CD4-positive, alpha-beta T cell (primary cell): Measurements from ENCODE around the gene ATP2B3. TPM values are rescaled to one million over a fixed set of nuclear protein-coding genes. Genes with fewer than 3 reads are reported as not detected.

Experiments used
- ATAC-seq: fragments of 200-7000 bp; cut with Tn5 transposase; one replicate; pipeline ENCODE4 v1.10.0; 2022; ENCODE audit warnings: mild to moderate bottlenecking; ENCODE audit not compliant: poor library complexity
- CTCF ChIA-PET: fragments of 350-600 bp; sonication (Branson Sonifier 250); formaldehyde crosslinking; loops from one replicate; lab custom pipeline; 2021; ENCODE audit warnings: antibody characterized with exemption, inconsistent platforms; lab: Charles Lee
- POLR2A ChIA-PET: fragments of 350-600 bp; sonication (Branson Sonifier 250); formaldehyde crosslinking; loops from one replicate; lab custom pipeline; 2021; ENCODE audit warnings: antibody characterized with exemption, inconsistent platforms; lab: Charles Lee
- DNase-seq, 14 experiments: peaks; one replicate each; pipeline ENCODE4 v3.0.0-alpha.2; 2013 to 2020; ENCODE audit warnings: mixed read lengths in 2 of 14
- H3K27ac ChIP-seq, 2 donors: one replicate each; pipeline versions ENCODE4 v1.5.1 to v1.7.0; 2013; ENCODE audit warnings: low read length in 2 of 2, low read depth in 1 of 2, mild to moderate bottlenecking in 1 of 2
- H3K27me3 ChIP-seq, 2 experiments: 1 replicate in 1 of 2; 2 replicates in 1 of 2; pipeline versions ENCODE4 v1.6.1 to v1.7.0; 2013; ENCODE audit warnings: low read length in 2 of 2, control low read depth in 1 of 2, mild to moderate bottlenecking in 1 of 2, moderate library complexity in 1 of 2; ENCODE audit not compliant: insufficient read depth in 2 of 2, control insufficient read depth in 1 of 2
- H3K36me3 ChIP-seq: one replicate; pipeline ENCODE4 v1.6.1; 2013; ENCODE audit warnings: low read length, control low read depth; ENCODE audit not compliant: insufficient read depth
- H3K4me1 ChIP-seq: one replicate; pipeline ENCODE4 v1.6.1; 2013; ENCODE audit warnings: low read length, control low read depth; ENCODE audit not compliant: insufficient read depth
- H3K4me3 ChIP-seq: one replicate; pipeline ENCODE4 v1.5.1; 2013; ENCODE audit warnings: mild to moderate bottlenecking, low read length, moderate library complexity
- H3K9me3 ChIP-seq, 2 experiments: 1 replicate in 1 of 2; 2 replicates in 1 of 2; pipeline versions ENCODE4 v1.6.1 to v1.7.0; 2013; ENCODE audit warnings: low read length in 2 of 2, mild to moderate bottlenecking in 2 of 2, control low read depth in 1 of 2, moderate library complexity in 1 of 2; ENCODE audit not compliant: control insufficient read depth in 1 of 2, insufficient read depth in 1 of 2
- H3K27ac Mint-ChIP-seq: one replicate; pipeline ENCODE4 v1.8.0; 2020; ENCODE audit warnings: mixed read lengths
- H3K27me3 Mint-ChIP-seq: one replicate; pipeline ENCODE4 v1.8.0; 2021; ENCODE audit warnings: mixed read lengths
- H3K36me3 Mint-ChIP-seq: one replicate; pipeline ENCODE4 v1.8.0; 2021; ENCODE audit warnings: low read depth, mixed read lengths
- H3K4me1 Mint-ChIP-seq: one replicate; pipeline ENCODE4 v1.8.0; 2021; ENCODE audit warnings: low read depth, mixed read lengths
- H3K4me3 Mint-ChIP-seq: one replicate; pipeline ENCODE4 v1.8.0; 2020; ENCODE audit warnings: mild to moderate bottlenecking, mixed read lengths
- H3K9me3 Mint-ChIP-seq: one replicate; pipeline ENCODE4 v1.8.0; 2020; ENCODE audit warnings: mixed read lengths
- intact Hi-C, 2 experiments: fragments of 100-400 bp; cut with DNase I in 1 of 2; cut with micrococcal nuclease in 1 of 2; formaldehyde crosslinking; loops; one replicate each; pipeline versions ENCODE4 v1.15.1 to v1.9.0; 2023 to 2025; cut with DNase I, micrococcal nuclease
- total RNA-seq, 174 experiments: library from RNA in 2 of 174; stranded (reverse) in 2 of 174; gene quantifications; one replicate each; pipeline ENCODE4 v1.2.3 and lab custom pipeline; 2021 to 2026
- TF ChIP-seq, protein P1 (sequence below): fragments of 200-600 bp; IDR thresholded peaks from one replicate; pipeline ENCODE4 v1.8.0; 2022; ENCODE audit warnings: antibody characterized with exemption, mild to moderate bottlenecking

Gene ATP2B3
- total RNA-seq, 2 experiments from 2014 or later = not detected

DNA sequence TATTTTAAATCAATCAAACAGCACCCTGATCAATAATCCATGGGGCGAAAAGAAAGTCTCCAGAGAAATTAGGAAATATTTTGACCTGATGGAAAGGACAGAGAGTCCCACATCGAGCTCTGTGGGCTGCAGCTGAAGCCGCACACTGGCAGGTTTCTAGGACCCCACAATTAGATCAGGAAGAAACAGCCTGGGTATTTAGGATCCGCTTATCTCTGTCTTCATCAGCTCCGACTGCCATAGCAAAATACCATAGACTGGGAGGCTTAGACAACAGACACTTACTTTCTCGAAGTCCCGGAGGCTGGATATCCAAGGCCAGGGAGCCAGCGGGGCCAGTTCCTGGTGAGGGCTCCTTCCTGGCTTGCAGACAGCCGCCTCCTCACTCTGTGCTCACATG, 45.1 kb downstream of the ATP2B3 start:
- Mint-ChIP-seq H3K9me3 (no peaks in the 10 kb centered on the region), H3K4me1 (no peaks in the 10 kb centered on the region)
- ATAC-seq = no peak

DNA sequence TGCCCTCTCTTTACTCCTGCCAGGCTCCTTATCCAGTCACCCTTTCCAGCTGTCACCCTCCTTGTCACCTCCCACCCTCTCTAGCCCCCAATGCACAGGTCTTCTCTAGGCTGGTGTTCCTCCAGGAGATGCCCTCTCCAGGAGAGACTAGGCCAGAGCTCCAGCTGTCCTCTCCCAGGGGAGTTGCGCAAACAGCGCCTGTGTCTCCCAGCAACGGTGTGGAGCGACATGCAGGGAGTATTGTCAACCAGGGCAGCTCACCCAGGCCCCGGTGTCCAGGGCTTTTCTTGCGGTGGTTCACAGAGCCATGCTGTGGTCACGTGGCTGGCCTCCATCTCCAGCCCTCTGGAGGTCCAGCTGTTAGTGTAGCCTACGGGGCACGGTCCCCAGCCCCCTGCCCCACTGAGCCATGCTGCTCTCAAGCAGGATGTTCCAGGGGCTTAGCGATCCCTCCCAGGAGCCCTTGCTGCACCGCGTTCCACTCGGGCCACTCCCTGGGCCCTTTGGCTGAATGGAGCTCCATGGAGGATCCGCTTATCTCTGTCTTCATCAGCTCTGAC, 46.7 kb downstream of the ATP2B3 start:
- Mint-ChIP-seq H3K36me3 (no peaks in the 10 kb centered on the region), H3K27ac (no peak overlapping the region), H3K9me3 (no peaks in the 10 kb centered on the region), H3K27me3 (no peaks in the 10 kb centered on the region), H3K4me3 (no peak overlapping the region), H3K4me1 (no peaks in the 10 kb centered on the region)
- Histone ChIP-seq H3K9me3 (no peaks in the 10 kb centered on the region), H3K36me3 (no peaks in the 10 kb centered on the region), H3K4me1 (no peaks in the 10 kb centered on the region), H3K27ac (no peak overlapping the region), H3K27me3 (no peaks in the 10 kb centered on the region), H3K4me3 (no peak overlapping the region)
- CTCF ChIA-PET = no interaction called here
- TF ChIP-seq, protein P1, sequence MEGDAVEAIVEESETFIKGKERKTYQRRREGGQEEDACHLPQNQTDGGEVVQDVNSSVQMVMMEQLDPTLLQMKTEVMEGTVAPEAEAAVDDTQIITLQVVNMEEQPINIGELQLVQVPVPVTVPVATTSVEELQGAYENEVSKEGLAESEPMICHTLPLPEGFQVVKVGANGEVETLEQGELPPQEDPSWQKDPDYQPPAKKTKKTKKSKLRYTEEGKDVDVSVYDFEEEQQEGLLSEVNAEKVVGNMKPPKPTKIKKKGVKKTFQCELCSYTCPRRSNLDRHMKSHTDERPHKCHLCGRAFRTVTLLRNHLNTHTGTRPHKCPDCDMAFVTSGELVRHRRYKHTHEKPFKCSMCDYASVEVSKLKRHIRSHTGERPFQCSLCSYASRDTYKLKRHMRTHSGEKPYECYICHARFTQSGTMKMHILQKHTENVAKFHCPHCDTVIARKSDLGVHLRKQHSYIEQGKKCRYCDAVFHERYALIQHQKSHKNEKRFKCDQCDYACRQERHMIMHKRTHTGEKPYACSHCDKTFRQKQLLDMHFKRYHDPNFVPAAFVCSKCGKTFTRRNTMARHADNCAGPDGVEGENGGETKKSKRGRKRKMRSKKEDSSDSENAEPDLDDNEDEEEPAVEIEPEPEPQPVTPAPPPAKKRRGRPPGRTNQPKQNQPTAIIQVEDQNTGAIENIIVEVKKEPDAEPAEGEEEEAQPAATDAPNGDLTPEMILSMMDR = no peak
- intact Hi-C loops = no loop called here
- POLR2A ChIA-PET = no interaction called here
- DNase-seq = no peak
- ATAC-seq = no peak

More for the DNA sequence above, 45.1 kb downstream of the ATP2B3 start:
- no peaks in the 10 kb centered on the region for H3K36me3 Mint-ChIP-seq
- no peaks in the 10 kb centered on the region for H3K27me3 ChIP-seq
- H3K9me3 ChIP-seq = no peaks in the 10 kb centered on the region
- no peaks in the 10 kb centered on the region for H3K4me1 ChIP-seq
- CTCF ChIA-PET = no interaction called here
- H3K27ac Mint-ChIP-seq = no peak overlapping the region
- TF ChIP-seq, protein P1 = no peak
- POLR2A ChIA-PET = no interaction called here
- H3K4me3 Mint-ChIP-seq = no peak overlapping the region
- no peaks in the 10 kb centered on the region for H3K36me3 ChIP-seq
- no peak overlapping the region for H3K4me3 ChIP-seq
- intact Hi-C loops = no loop called here
- H3K27me3 Mint-ChIP-seq = no peaks in the 10 kb centered on the region
- no peak overlapping the region for H3K27ac ChIP-seq
- no peak for DNase-seq

DNA sequence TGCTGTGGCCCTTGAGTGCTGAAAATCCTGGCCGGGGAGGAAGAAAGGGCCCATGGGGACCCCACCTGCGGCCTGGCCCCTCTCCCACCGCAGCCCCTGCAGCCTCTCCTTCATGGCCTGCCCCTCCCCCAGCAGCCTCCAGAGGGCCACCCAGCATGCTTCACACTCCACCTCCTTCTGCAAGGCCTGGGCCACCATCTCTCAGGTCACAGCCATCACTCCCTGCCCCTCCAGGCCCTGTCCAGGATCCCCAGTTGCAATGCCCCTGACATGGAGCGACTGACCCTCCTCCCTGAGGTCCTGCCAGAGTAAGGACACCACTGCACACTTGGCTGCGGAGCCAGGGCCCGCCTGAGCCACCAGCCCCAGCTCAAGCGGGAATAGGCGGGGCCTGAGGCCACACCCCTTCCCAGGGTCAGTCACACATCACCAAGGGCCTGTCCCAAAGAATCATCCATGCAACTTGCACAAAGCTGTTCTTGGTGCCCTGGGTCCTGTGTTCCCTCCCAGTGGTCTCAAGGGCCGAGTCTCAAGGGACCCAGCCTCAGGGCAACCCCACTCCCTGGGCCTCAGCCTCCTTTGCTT, 48.6 kb downstream of the ATP2B3 start:
- Mint-ChIP-seq H3K9me3 (no peaks in the 10 kb centered on the region), H3K4me3 (no peak overlapping the region), H3K36me3 (no peaks in the 10 kb centered on the region), H3K27ac (no peak overlapping the region), H3K4me1 (peaks cover under 1% of the 10 kb centered on the region), H3K27me3 (no peaks in the 10 kb centered on the region)
- Histone ChIP-seq H3K4me3 (no peak overlapping the region), H3K4me1 (no peaks in the 10 kb centered on the region), H3K27me3 (no peaks in the 10 kb centered on the region), H3K27ac (no peak overlapping the region), H3K9me3 (no peaks in the 10 kb centered on the region), H3K36me3 (no peaks in the 10 kb centered on the region)
- POLR2A ChIA-PET = no interaction called here
- intact Hi-C loops = no loop called here
- ATAC-seq (no peak), DNase-seq (no peak)
- TF ChIP-seq, protein P1 = no peak
- CTCF ChIA-PET = no interaction called here
